Osteocyte (in vitro differentiated cells): ENCODE data around the gene RNGTT. TPM values are rescaled to one million over a fixed set of nuclear protein-coding genes. Genes with fewer than 3 reads are reported as not detected.

Experiments used
- DNase-seq: peaks from one replicate; pipeline ENCODE4 v3.0.0; 2021; ENCODE audit warnings: mixed read lengths; ENCODE audit not compliant: unreplicated experiment; ENCODE audit errors: extremely low spot score
- H3K27ac Mint-ChIP-seq: one replicate; pipeline ENCODE4 v1.8.0; 2021; ENCODE audit warnings: mild to moderate bottlenecking, mixed read lengths; ENCODE audit not compliant: unreplicated experiment
- H3K27me3 Mint-ChIP-seq: one replicate; pipeline ENCODE4 v1.8.0; 2021; ENCODE audit warnings: mixed read lengths; ENCODE audit not compliant: unreplicated experiment
- H3K36me3 Mint-ChIP-seq: one replicate; pipeline ENCODE4 v1.8.0; 2021; ENCODE audit warnings: mixed read lengths; ENCODE audit not compliant: unreplicated experiment
- H3K4me1 Mint-ChIP-seq: one replicate; pipeline ENCODE4 v1.8.0; 2021; ENCODE audit warnings: mixed read lengths; ENCODE audit not compliant: unreplicated experiment
- H3K4me3 Mint-ChIP-seq: one replicate; pipeline ENCODE4 v1.8.0; 2021; ENCODE audit warnings: mild to moderate bottlenecking, moderate library complexity, mixed read lengths; ENCODE audit not compliant: unreplicated experiment
- H3K9me3 Mint-ChIP-seq: one replicate; pipeline ENCODE4 v1.8.0; 2021; ENCODE audit warnings: mixed read lengths; ENCODE audit not compliant: unreplicated experiment
- total RNA-seq: library from RNA; stranded (reverse); gene quantifications from 2 replicates; pipeline ENCODE4 v1.2.1, GENCODE V29; 2021
- TF ChIP-seq, protein P1 (sequence below): fragments of 200-600 bp; sonication (generic); IDR thresholded peaks from 2 replicates; pipeline ENCODE4 v1.5.0; 2021; ENCODE audit warnings: antibody characterized with exemption, mild to moderate bottlenecking, moderate library complexity

The RNGTT gene
- total RNA-seq, 1 donor from 2014 or later = 12.7 TPM

DNA sequence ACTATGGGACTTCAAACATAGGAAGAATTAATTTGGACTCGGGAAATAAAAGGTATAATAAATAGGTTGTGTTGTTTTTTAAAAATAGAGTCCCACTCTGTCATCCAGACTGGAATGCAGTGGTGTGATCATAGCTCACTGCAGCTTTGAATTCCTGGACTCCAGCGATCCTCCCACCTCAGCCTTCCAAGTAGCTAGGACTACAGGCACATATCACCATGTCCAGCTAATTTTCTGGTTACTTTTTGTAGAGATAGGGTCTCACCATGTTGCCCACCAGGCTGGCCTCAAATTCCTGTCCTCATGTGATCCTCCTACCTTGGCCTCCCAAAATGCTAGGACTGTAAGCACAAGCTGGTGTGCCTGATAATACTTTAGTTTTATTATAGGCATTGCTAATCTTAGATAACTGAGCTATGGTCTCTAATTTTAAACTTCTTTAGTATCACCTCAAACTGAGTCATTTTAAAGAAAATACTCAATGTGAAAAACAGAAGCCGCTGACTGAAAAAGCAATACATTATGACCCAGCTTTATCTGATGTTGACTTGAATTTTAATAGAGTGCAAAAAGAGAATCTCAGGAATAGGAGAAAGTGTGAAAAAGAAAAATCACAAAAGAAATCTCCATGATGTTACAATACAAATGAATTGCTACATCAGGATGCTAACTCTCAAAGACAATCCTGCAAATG is 251.0 kb downstream of the RNGTT start:
- Mint-ChIP-seq H3K4me1 (no peaks in the 10 kb centered on the region), H3K4me3 (no peak overlapping the region), H3K27ac (no peak overlapping the region), H3K9me3 (peaks cover 5% of the 10 kb centered on the region), H3K36me3 (no peaks in the 10 kb centered on the region), H3K27me3 (no peaks in the 10 kb centered on the region)
- TF ChIP-seq, protein P1, sequence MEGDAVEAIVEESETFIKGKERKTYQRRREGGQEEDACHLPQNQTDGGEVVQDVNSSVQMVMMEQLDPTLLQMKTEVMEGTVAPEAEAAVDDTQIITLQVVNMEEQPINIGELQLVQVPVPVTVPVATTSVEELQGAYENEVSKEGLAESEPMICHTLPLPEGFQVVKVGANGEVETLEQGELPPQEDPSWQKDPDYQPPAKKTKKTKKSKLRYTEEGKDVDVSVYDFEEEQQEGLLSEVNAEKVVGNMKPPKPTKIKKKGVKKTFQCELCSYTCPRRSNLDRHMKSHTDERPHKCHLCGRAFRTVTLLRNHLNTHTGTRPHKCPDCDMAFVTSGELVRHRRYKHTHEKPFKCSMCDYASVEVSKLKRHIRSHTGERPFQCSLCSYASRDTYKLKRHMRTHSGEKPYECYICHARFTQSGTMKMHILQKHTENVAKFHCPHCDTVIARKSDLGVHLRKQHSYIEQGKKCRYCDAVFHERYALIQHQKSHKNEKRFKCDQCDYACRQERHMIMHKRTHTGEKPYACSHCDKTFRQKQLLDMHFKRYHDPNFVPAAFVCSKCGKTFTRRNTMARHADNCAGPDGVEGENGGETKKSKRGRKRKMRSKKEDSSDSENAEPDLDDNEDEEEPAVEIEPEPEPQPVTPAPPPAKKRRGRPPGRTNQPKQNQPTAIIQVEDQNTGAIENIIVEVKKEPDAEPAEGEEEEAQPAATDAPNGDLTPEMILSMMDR = no peak
- no peak for DNase-seq

DNA sequence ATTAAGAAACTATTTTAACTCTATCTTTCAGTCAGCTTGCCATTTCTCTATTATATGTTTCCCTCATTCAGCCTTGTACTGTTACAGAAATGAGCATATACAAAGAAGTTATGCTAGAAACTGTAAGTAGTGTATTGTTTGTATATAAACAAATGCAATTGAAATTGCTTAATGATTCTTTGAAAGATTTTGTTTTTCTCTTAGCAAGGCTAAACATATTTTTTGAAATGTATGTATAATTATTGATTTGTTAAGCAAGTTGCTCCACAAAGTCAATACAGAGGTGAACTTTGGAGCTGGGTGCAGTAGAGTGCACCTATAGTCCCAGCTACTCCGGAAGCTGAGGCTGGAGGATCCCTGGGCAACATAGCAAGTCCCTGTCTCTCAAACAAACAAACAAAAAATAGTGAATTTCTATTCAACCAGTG is 253.6 kb downstream of the RNGTT start:
- H3K27ac Mint-ChIP-seq = no peak overlapping the region
- TF ChIP-seq, protein P1 = no peak
- no peaks in the 10 kb centered on the region for H3K4me1 Mint-ChIP-seq
- no peak overlapping the region for H3K4me3 Mint-ChIP-seq
- H3K9me3 Mint-ChIP-seq = peaks cover 5% of the 10 kb centered on the region
- no peak for DNase-seq
- H3K36me3 Mint-ChIP-seq = no peaks in the 10 kb centered on the region
- H3K27me3 Mint-ChIP-seq = no peaks in the 10 kb centered on the region

DNA sequence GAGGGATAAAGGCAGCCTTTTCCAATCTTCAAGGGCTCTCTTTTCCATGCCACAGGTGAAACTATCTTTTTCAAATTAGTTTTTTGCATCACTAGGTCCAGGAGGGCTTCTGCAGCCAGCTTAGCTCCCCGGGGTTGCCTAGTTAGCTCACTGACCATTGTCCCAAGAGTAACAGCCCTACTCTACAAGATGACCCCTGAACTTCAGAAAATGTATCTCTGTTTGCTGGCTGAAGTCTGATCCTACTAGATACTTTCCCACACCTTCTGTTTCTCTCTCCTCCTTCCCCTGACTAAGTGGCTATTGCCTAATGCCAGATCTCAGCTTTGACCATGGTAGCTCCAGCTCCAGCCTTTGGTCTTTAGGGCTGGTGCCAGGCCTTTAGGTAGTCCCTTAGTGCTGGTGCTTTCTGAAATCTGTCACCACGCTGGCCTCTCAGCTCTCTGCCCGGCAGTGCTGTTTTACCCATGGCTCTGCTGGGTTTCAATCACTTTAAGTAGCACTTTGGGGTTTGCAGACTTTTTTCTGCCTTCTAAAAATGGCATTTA is 255.1 kb downstream of the RNGTT start:
- no peak for DNase-seq
- Mint-ChIP-seq H3K9me3 (peaks cover under 1% of the 10 kb centered on the region), H3K36me3 (no peaks in the 10 kb centered on the region), H3K27me3 (no peaks in the 10 kb centered on the region), H3K4me3 (no peak overlapping the region), H3K27ac (no peak overlapping the region), H3K4me1 (no peaks in the 10 kb centered on the region)
- TF ChIP-seq, protein P1 = no peak

DNA sequence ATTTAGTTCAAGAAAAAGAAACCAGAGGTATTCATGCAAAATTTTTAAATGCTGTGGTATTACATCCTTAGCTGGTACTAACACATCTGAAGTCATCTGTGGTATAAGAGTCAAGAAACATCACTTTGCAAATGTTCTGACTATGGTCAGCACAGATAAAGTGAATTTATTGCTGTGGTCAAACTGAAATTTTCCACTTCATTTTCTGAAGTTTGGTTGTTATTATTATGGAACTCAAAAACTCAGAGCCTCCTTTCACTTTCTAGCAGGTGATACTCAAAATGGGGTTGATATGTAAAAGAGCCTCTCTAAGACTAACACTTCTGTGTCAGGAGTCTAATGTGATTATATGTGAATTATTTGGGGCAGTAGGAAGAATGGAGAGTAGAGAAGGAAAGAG is 257.8 kb downstream of the RNGTT start:
- Mint-ChIP-seq H3K9me3 (peaks cover 9% of the 10 kb centered on the region), H3K36me3 (no peaks in the 10 kb centered on the region), H3K4me3 (no peak overlapping the region), H3K27ac (no peak overlapping the region), H3K27me3 (no peaks in the 10 kb centered on the region), H3K4me1 (peaks cover 6% of the 10 kb centered on the region)
- TF ChIP-seq, protein P1 = no peak
- DNase-seq = no peak

DNA sequence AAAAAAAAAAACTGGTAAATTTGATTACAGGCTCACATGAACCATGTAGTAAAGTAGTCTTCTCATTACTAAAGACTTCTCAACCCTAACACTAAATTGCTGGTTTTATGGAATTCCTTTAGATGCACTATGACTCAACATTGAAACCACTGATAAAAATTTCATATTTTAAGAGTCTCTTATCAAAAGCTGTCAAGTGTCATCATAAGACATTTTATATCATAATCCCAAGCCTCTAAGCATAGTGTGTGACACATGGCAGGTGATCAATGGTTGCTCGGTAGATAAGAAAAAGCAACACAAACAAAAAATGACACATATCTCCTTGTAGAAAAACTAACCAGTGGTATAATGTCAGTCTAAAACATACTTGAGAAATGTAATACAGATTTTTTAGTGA is 258.4 kb downstream of the RNGTT start:
- TF ChIP-seq, protein P1 = no peak
- Mint-ChIP-seq H3K36me3 (no peaks in the 10 kb centered on the region), H3K4me1 (peaks cover 6% of the 10 kb centered on the region), H3K27ac (no peak overlapping the region), H3K9me3 (peaks cover 9% of the 10 kb centered on the region), H3K27me3 (no peaks in the 10 kb centered on the region), H3K4me3 (no peak overlapping the region)
- no peak for DNase-seq
